KBM-7 (cell line): Measurements from ENCODE around the gene SPEF1.
"Not testable (repeated sequence)": the region's sequence is repeated elsewhere in the genome, so short reads cannot be mapped to it uniquely, and the experiment has no call there.

Experiments
- DNase-seq: peaks from one replicate; pipeline ENCODE4 v3.0.0-alpha.2; 2015
- in situ Hi-C: fragments of 300-500 bp; cut with MboI; formaldehyde crosslinking; loops from 2 replicates; pipeline ENCODE4 v1.14.3; 2020; ENCODE audit warnings: low sequenced_read_pairs, low pct_unique_long_range_greater_than_20kb, mixed read lengths

SPEF1 gene

GRCh38 chr20:3794701-3795420, 13.6 kb upstream of the SPEF1 start:
- in situ Hi-C loops, result no loop called here
- DNase-seq, result no peak

DNA sequence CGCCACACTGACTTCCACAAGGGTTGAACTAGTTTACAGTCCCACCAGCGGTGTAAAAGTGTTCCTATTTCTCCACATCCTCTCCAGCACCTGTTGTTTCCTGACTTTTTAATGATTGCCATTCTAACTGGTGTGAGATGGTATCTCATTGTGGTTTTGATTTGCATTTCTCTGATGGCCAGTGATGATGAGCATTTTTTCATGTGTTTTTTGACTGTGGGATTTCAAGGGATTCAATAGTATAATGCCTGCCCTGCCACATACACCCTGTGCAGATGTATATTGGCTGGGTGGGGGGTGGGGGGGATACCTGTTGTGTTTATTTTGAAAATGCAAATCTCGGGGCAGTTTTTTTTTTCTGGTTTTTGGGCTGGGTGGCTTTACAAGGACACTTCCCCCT, 12.9 kb upstream of the SPEF1 start:
- in situ Hi-C loops, DNase-seq: not testable (repeated sequence)

- DNase-seq, in situ Hi-C loops: not testable (repeated sequence)
Observed at GRCh38 chr20:3789201-3789600, 8.0 kb upstream of the SPEF1 start.

DNA sequence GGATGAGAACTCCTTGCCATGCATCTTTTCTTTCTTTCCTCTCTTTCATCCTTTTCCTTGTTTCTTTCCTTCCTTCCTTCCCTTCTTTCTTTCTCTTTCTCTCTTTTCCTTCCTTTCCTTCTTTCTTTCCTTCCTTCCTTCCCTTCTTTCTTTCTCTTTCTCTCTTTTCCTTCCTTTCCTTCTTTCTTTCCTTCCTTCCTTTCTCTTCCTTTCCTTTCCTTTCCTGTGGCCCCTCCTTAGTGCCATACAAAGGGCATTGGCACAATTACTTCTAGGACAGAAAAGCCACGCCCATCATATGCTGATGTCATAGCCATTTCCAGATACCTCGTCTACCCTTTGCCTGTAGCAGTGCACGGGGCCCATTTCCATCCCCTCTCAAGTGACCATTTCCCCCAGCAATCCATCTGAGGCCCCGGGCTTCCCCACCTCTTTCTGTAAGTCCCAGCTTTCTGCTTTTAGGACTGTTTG, 7.5 kb upstream of the SPEF1 start:
- no peak for DNase-seq
- in situ Hi-C loops, result no loop called here

DNA sequence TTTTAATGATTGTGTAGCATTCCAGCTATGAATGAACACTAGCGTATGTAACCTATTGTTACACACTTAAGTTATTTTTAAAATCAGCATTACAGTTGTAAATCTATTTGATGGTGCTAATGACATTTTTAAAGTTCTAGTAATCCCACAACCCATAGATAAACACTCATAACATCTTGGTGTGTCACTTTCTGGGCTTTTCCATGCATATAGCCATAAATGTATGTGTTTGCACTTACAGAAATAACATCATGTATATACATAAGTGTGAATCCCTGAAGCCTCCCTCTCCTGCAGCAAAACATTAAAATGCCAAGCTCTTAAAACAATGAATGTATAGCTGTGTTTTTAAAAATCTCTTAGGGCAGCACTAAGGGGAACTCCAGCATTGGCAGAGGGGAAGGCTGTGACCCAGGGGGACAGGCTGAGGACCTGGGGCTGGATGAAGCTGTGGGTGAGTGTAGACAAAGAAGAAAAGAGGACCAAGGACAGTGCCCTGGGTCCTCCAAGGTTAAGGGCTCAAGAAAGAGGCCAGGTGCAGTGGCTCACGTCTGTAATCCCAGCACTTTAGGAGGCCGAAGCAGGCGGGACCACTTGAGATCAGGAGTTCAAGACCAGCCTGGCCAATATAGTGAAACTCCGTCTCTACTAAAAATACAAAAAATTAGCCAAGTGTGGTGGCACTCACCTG, 6.2 kb upstream of the SPEF1 start:
- no peak for DNase-seq
- in situ Hi-C loops, result no loop called here

DNA sequence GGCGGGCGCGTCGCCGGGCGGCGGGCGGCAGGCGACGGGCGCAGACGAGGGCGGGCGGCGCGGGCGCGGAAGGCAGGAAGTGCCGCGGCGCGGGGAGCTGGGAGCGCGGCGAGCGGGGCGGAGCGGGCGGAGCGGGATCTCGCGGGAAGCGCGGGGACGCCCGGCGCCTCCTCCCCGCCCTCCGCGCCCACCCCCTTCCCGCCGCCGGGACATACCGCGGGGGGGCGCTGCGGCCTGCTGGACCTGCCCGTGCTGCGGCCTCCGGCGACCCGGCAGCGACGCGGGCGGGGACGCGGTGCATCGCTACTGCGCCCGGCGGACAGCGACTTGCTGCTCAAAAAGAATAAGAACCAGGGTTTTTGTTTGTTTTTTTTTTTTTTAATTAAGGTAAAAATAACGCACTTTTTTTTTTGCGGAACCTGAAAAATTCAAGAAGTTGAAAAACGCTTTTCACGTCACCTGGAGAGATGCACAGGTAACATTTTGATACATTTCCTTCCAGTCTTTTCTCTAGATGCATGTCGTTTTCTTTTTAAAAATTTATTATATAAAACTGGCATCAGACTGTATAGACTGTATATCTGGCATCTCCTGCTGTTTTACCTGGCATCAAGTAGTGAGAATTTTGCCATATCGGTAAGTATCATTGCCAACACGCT, 5.5 kb upstream of the SPEF1 start, which contains the start of gene CENPB:
Gene CENPB (minus strand): TSS at position 76 of the 659 bp plus-strand sequence. CDS start 257 bp downstream, outside the sequence.
- DNase-seq, result peak; percentile 83
- in situ Hi-C loops, result no loop called here

GRCh38 chr20:3786126-3786484, 4.9 kb upstream of the SPEF1 start:
- in situ Hi-C loops, result no loop called here
- DNase-seq, result no peak

- no peak for DNase-seq
- in situ Hi-C loops, result no loop called here
Observed at GRCh38 chr20:3785240-3786125, 4.2 kb upstream of the SPEF1 start.

DNA sequence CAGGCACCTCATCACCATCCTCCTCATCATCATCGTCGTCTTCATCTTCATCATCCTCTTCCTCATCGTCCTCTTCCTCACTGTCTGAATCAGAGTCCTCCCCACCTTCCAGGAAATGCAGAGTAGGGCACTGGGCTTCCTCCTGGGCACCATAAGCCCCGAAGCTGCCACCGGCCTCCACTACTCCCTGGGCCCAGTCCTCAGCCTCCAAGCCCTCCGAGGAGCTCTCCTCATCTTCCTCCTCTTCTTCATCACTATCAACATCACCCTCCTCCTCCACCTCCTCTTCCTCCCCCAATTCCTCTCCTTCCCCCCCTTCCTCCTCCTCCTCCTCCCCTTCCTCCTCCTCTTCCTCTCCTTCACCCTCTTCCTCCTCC, 3.6 kb upstream of the SPEF1 start:
- in situ Hi-C loops, result no loop called here
- DNase-seq, result no peak

- in situ Hi-C loops, result no loop called here
- no peak for DNase-seq
Observed at GRCh38 chr20:3784216-3784853, 3.1 kb upstream of the SPEF1 start.

- in situ Hi-C loops, result no loop called here
- DNase-seq, result no peak
Observed at GRCh38 chr20:3783511-3784195, 2.4 kb upstream of the SPEF1 start.

- DNase-seq, result no peak
- in situ Hi-C loops, result no loop called here
Observed at GRCh38 chr20:3783068-3783489, 1.8 kb upstream of the SPEF1 start.

GRCh38 chr20:3782597-3782996, 1.3 kb upstream of the SPEF1 start:
- DNase-seq, result no peak
- in situ Hi-C loops, result no loop called here

- in situ Hi-C loops, result no loop called here
- DNase-seq, result no peak
Observed at GRCh38 chr20:3778976-3779375, 2.3 kb downstream of the SPEF1 start.

GRCh38 chr20:3777716-3778629, 3.3 kb downstream of the SPEF1 start:
- in situ Hi-C loops, result no loop called here
- no peak for DNase-seq

DNA sequence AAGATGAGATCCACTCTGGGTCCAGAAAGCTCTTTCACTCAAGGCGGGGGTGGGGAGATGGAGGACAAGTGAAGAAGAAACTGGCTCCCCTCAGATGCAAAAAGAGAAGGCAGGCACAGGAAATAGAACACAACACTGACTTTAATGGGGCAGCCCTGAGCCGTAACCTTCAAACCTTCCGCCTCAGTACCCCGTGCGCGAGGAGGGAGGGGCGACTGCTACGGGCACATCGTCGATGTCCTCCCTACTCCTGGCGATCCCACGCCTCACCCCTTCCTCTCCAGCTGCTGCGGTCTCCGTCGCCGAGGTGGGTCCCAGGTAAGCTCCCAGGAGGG, 3.9 kb downstream of the SPEF1 start:
- in situ Hi-C loops, result no loop called here
- DNase-seq, result no peak

GRCh38 chr20:3775457-3776108, 5.7 kb downstream of the SPEF1 start:
- in situ Hi-C loops, result no loop called here
- DNase-seq, result no peak
